ENCODE data around the gene CHURC1.

DNA sequence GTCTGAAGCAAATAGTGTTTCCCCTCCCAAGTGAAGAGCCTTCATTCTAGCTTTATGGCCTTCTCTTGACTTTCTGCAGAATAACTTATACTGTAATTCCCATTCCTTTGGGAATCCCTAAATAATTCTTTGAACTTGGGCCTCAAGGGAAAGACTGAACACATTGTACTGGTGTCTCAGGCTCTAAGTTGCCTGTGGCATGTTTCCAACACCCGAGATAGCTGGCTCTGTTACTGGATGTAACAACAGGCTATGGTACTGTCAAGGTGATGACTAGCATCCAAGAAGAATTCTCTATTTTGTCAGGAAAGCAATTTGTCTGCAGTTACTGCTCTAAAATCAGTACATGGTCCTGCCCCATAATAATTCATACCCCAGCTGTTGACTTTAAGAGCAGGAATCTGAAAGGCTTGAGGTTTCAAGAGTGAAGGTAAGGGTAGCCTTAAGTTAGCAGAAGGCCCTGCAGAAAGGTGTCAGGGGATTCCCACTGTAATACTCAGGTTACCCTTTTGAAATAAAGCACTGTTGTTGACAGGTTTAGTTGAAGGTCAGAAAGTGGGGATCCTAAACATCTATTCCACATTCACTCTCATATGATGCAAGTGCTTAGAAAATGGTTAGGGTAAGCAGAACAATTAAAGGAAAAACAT is 23.0 kb downstream of the CHURC1 start:
- TF ChIP-seq POLR2A (IDR thresholded peaks at IDR 0.05), result no peak
- TF ChIP-seq, protein P1, sequence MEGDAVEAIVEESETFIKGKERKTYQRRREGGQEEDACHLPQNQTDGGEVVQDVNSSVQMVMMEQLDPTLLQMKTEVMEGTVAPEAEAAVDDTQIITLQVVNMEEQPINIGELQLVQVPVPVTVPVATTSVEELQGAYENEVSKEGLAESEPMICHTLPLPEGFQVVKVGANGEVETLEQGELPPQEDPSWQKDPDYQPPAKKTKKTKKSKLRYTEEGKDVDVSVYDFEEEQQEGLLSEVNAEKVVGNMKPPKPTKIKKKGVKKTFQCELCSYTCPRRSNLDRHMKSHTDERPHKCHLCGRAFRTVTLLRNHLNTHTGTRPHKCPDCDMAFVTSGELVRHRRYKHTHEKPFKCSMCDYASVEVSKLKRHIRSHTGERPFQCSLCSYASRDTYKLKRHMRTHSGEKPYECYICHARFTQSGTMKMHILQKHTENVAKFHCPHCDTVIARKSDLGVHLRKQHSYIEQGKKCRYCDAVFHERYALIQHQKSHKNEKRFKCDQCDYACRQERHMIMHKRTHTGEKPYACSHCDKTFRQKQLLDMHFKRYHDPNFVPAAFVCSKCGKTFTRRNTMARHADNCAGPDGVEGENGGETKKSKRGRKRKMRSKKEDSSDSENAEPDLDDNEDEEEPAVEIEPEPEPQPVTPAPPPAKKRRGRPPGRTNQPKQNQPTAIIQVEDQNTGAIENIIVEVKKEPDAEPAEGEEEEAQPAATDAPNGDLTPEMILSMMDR (IDR thresholded peaks at IDR 0.05), result no peak
- TF ChIP-seq POLR2AphosphoS5 (IDR thresholded peaks at IDR 0.05; ENCODE audit: insufficient read depth in 1 of 2, low read depth in 1 of 2), result no peak

All from vagina (tissue), 2 donors.